ENCODE results near the gene HS3ST4.

HS3ST4 gene

DNA sequence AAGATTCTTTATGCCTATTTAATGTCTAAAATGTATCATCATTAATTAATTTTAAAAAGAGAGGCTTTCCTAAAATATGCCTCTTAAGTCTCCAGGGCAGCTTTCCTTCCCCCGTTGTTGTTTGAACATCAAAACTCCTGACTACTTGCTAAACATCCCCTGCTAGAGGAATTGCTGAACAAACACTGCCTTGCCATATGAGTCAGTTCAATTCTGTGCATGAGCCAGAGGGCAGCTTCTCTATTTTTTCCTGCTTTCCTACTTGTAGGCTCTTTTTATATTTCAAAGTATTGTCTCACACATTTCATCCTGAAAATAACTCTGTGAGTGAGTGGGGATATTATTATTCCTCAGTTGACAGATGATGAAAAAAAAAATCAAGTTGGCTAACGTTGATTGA, 143.4 kb downstream of the HS3ST4 start:
- Mint-ChIP-seq H3K4me1 (peaks cover 9% of the 10 kb centered on the region), H3K27ac (peak overlapping the region in 1 of 2 donors; percentile 65), H3K27me3 (peaks cover 40% of the 10 kb centered on the region), H3K4me3 (no peak overlapping the region), H3K9me3 (no peaks in the 10 kb centered on the region)
- ATAC-seq (no peak), DNase-seq (no peak)

DNA sequence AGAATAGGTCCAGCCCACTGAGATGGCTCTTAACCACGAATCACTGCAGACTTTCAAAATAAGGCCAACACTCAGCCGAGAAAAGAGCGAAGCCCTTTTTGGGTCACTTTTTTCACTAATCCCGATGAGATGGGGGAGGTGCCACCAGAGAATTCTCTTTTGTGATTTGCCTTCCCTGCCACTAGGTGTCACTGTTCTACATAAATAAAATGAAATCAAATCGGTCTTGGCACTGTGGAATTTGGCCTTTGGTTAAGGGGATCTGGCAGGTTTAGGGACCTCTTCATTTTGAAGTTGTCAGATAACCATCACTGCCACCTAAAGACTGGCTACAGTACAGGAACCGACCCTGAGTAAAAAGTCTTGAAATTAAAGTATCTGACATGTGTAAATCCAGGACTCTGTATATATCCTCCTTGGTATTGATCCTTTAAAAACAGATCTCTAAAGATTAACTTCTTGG, 147.0 kb downstream of the HS3ST4 start:
- no peak for ATAC-seq

DNA sequence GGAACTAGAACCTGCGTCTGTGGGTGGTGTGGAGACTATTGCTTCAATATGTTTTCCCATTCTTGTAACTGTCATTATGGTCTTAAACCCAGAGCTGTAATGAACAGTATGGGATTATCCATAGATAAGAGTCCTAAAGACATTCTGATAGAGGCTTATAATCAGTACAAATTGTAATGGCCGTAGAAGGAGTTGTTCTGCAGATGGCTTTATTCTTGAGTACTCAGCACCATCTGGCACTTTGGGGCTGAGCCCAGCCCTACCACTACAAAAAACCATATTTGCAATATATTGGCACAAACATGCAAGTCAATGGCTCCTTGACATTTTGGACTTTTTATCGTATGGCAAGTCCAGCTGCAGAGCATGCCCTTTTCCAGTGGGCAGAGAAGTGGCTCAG, 150.0 kb downstream of the HS3ST4 start:
- Mint-ChIP-seq H3K4me1 (peaks cover 5% of the 10 kb centered on the region), H3K27me3 (peaks cover 18% of the 10 kb centered on the region), H3K4me3 (no peak overlapping the region), H3K27ac (peak overlapping the region in 1 of 2 donors; percentile 19), H3K9me3 (no peaks in the 10 kb centered on the region)
- no peak for DNase-seq
- ATAC-seq = no peak

More for the DNA sequence above, 147.0 kb downstream of the HS3ST4 start:
- Mint-ChIP-seq H3K4me3 (no peak overlapping the region), H3K27ac (no peak overlapping the region), H3K9me3 (no peaks in the 10 kb centered on the region), H3K27me3 (peaks cover 27% of the 10 kb centered on the region), H3K4me1 (peaks cover 9% of the 10 kb centered on the region)
- DNase-seq = peak; percentile 23 to 24

DNA sequence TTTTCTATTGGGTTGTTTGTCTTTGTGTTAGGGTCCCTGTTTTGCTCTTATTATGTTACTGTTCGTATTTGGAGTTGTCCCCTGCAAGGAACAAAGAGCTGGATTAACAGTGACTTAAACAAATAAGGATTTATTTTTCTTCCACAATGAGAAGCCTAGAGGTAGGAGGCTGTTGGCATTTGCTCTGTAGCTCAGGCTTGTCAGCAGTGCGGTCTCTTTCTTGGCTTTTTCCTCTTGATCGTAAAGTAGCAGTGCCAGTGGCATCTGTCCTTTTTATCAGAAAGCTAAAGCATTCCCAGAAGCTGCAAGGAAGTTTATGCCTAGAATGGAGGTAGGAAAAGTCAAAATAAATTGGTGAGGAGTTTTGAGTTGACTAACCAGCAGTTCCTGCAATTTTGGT, 154.1 kb downstream of the HS3ST4 start:
- Mint-ChIP-seq H3K27ac (no peak overlapping the region), H3K9me3 (no peaks in the 10 kb centered on the region), H3K27me3 (peaks cover 7% of the 10 kb centered on the region), H3K4me3 (no peak overlapping the region), H3K4me1 (no peaks in the 10 kb centered on the region)
- no peak for DNase-seq
- no peak for ATAC-seq

DNA sequence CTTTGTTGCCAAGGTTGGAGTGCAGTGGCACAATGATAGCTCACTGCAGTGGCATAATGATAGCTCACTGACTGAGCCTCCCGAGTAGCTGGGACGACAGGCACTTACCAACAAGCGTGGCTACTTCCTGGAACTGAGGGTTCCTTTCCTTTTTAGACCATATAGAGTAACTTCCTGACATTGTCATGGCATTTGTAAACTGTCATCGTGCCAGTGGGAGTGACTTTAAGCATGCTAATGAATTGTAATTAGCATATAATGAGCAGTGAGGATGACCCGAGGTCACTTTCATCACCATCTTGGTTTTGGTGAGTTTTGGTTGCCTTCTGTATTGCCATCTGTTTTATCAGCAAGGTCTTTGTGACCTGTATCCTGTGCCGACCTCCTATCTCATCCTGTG, 162.4 kb downstream of the HS3ST4 start:
- Mint-ChIP-seq H3K27me3 (peaks cover 61% of the 10 kb centered on the region), H3K4me1 (no peaks in the 10 kb centered on the region), H3K27ac (peak overlapping the region in 1 of 2 donors; percentile 22)

DNA sequence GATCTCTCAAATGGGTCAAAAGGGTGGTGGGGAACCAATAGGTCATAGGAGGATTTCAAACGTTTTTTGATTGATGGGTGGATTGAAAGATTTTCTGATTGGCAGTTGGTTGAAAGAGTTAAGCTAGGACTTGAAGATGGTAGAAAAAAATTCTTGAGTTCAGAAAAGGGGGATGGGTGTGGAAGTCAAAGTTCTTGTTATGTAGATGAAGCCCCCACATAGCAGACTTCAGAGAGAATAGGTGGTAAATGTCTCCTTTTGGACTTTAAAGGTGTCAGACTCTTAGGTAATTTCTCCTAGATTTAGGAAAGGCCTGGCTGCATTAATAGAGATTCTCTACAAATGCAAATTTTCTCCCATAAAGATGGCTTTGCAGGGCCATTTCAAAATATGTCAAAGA, 163.3 kb downstream of the HS3ST4 start:
- DNase-seq = no peak
- H3K27me3 Mint-ChIP-seq = peaks cover 60% of the 10 kb centered on the region

More for the DNA sequence above, 162.4 kb downstream of the HS3ST4 start:
- ATAC-seq (no peak), DNase-seq (no peak)
- Mint-ChIP-seq H3K9me3 (peaks cover 4 to 7% of the 10 kb centered on the region in 2 donors), H3K4me3 (no peak overlapping the region)

DNA sequence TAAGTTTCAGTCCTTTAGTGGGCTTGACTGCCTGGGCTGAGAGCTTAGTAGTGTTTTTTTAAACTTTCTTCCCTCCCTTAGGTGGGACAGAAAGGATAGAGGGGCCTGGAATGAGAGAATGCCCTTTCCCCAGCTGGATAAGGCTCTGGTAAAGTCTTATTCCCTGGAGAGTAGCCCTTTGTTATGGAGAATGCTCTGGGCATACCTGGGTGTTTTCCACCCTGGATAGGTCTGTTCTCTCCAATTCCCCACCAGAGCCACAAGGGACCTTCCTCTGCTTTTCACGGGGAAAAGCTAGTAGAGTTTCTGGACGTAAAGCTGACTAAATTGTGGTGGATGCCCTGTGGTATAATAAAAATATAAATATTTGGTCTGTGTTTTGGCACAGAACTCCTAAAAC, 164.1 kb downstream of the HS3ST4 start:
- peaks cover 61% of the 10 kb centered on the region for H3K27me3 Mint-ChIP-seq
- no peak overlapping the region for H3K4me3 Mint-ChIP-seq
- peaks cover 4 to 7% of the 10 kb centered on the region in 2 donors for H3K9me3 Mint-ChIP-seq
- H3K27ac Mint-ChIP-seq = peak overlapping the region in 1 of 2 donors; percentile 67
- no peaks in the 10 kb centered on the region for H3K4me1 Mint-ChIP-seq
- DNase-seq (no peak), ATAC-seq (no peak)

More for the DNA sequence above, 163.3 kb downstream of the HS3ST4 start:
- ATAC-seq = no peak
- peaks cover 4 to 7% of the 10 kb centered on the region in 2 donors for H3K9me3 Mint-ChIP-seq
- no peak overlapping the region for H3K4me3 Mint-ChIP-seq
- no peaks in the 10 kb centered on the region for H3K4me1 Mint-ChIP-seq
- H3K27ac Mint-ChIP-seq = no peak overlapping the region

DNA sequence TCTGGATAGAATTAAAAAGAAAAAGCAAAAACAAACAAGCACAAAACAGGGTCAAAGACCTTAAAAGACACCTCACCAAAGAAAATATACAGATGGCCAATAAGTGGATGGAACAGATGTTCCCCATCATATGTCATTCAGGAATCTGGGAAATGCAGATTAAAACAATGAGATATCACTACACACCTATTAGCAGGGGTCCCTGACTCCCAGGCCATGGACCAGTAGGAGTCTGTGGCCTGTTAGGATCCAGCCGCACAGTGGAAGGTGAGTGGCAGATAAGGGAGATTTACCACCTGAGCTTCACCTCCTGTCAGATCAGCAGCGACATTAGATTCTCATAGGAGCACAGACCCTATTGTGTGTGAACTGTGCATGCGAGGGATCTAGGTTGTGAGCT, 167.9 kb downstream of the HS3ST4 start:
- DNase-seq (no peak), ATAC-seq (no peak)
- peaks cover 4 to 14% of the 10 kb centered on the region in 2 donors for H3K9me3 Mint-ChIP-seq
- H3K4me1 Mint-ChIP-seq = no peaks in the 10 kb centered on the region
- peaks cover 49% of the 10 kb centered on the region for H3K27me3 Mint-ChIP-seq
- H3K4me3 Mint-ChIP-seq = no peak overlapping the region
- H3K27ac Mint-ChIP-seq = no peak overlapping the region

DNA sequence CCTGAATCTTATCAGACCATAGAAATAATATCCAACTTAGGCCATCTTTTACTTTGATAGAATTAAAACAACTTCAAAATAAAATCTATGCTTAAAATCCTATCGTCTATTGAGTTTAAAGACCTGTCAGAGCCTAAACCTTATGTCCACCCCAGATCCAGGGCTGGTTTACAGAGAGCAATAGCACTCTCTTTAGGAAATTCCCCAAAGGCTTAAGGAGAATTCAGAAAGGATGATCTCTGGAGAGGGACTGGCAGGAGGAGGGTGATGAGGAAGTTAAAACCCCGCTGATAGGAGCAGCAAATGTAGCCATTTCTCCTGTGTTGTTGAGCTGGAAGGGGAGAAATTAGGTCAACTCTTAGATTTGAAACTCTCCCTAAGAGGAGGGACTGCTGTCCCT, 175.3 kb downstream of the HS3ST4 start:
- DNase-seq (no peak), ATAC-seq (no peak)
- Mint-ChIP-seq H3K4me1 (no peaks in the 10 kb centered on the region), H3K27me3 (peaks cover 15% of the 10 kb centered on the region), H3K27ac (no peak overlapping the region), H3K9me3 (peaks cover 0 to 7% of the 10 kb centered on the region in 2 donors), H3K4me3 (no peak overlapping the region)

DNA sequence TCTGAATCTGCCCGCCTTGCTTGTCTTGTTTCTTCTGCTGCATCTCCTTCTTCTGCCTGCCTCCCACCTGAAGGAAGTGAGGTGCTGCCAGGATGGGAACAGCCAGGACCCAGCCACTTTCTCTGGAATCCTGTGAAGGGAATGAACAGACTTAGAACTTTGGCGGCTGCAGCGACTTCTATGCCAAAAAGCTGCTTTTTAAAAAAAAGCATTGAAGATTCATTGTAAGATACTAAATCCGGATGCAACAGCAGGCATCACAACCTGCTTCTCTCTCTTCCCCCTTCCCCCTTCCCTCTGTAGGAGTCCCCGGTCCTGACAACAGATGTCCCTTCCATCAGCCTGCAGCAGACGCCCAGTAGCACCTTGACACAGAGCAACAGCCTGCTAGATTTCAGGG, 176.3 kb downstream of the HS3ST4 start:
- Mint-ChIP-seq H3K4me1 (no peaks in the 10 kb centered on the region), H3K4me3 (no peak overlapping the region), H3K9me3 (peaks cover 0 to 11% of the 10 kb centered on the region in 2 donors), H3K27me3 (peaks cover 15% of the 10 kb centered on the region), H3K27ac (no peak overlapping the region)
- ATAC-seq = no peak
- no peak for DNase-seq

DNA sequence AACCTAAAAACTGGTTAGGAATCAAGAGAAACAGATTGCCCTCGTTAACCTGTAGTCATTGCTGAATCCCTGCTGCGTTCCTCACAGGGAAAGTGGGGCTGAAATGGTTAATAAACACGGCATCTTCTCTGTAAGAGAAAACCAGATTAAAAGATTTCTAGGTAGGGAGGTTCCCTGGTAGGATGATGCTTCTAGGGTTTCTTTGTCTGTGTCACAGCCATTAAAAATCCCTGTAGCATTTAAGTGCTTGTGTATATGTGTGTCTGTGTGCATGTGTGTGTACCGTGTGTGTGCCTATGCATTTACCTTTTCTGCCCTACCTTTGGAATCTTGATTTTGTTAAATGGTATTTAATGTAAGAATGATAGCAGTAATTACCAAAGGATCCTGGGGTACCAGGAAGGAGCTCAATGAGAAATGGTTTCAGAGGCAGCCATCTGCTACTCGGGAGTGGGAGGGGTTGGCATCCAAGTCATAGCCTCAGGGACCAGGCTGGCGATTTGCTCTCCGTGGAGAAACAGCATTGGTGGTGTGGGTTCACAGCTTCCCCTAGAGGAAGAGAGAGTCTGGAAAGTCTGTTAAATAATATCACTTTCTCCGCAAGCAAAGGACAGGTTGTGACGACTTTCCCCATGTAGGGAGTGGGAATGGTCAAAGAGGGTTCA, 177.1 kb downstream of the HS3ST4 start:
- no peak overlapping the region for H3K27ac Mint-ChIP-seq
- H3K4me1 Mint-ChIP-seq = no peaks in the 10 kb centered on the region
- ATAC-seq = no peak

DNA sequence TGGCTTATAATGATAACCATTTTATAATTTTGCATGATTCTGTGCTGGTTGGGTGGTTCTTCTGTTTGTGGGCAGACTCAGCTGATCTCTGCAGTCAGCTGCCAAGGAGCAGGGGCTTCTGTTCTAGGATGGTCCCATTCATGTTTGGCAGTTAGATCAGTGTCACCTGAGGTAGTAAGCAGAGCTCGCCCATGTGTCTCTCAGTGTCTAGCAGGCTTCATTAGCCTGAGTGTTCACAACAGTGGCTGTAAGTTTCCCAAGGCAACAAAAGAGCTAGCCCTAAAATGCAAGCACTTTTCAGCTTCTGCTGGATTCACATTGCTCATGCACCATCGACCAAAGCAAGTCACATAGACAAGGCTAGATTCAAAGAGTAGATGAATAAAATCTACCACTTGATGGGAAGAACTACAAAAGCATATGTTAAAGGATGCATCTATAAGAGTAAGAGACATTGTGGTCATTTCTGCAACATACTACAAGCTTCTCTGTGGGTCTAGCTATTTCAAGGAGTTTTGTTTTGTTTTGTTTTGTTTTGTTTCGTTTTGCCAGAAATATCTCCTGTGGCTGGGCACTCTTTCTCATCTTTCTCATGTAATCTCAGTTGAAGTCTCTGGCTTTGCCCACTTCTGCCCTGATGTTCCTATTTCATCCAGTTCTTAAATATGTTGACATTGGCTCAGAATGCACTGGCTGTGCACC, 180.8 kb downstream of the HS3ST4 start:
- Mint-ChIP-seq H3K4me3 (no peak overlapping the region), H3K27me3 (peaks cover 15% of the 10 kb centered on the region), H3K4me1 (no peaks in the 10 kb centered on the region), H3K27ac (no peak overlapping the region), H3K9me3 (peaks cover 7 to 11% of the 10 kb centered on the region in 2 donors)
- ATAC-seq = no peak
- DNase-seq = no peak

More for the DNA sequence above, 177.1 kb downstream of the HS3ST4 start:
- H3K9me3 Mint-ChIP-seq = peaks cover 7 to 15% of the 10 kb centered on the region in 2 donors
- no peak overlapping the region for H3K4me3 Mint-ChIP-seq
- peaks cover 12% of the 10 kb centered on the region for H3K27me3 Mint-ChIP-seq
- DNase-seq = no peak

DNA sequence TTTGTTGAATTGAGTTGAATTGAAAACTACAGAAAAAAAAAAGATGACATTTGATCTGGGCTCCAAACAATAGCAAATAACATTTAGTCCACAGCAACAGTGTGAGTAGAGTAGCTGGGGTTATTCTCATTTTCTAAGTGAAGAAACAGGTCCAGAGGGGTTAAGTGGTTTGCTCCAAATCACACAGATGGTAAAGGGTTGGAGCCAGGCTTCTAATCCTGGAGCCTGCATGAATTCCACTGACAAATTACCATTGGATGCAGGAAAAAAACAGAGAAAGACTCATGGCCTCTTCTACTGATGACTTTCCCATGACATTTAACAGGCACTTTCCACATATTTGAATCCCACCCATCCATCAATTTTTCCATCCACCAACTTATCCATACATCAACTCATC, 182.4 kb downstream of the HS3ST4 start:
- ATAC-seq (no peak), DNase-seq (no peak)
- H3K27me3 Mint-ChIP-seq = peaks cover 19% of the 10 kb centered on the region
- H3K27ac Mint-ChIP-seq = no peak overlapping the region
- peaks cover 7 to 11% of the 10 kb centered on the region in 2 donors for H3K9me3 Mint-ChIP-seq
- no peaks in the 10 kb centered on the region for H3K4me1 Mint-ChIP-seq
- no peak overlapping the region for H3K4me3 Mint-ChIP-seq

DNA sequence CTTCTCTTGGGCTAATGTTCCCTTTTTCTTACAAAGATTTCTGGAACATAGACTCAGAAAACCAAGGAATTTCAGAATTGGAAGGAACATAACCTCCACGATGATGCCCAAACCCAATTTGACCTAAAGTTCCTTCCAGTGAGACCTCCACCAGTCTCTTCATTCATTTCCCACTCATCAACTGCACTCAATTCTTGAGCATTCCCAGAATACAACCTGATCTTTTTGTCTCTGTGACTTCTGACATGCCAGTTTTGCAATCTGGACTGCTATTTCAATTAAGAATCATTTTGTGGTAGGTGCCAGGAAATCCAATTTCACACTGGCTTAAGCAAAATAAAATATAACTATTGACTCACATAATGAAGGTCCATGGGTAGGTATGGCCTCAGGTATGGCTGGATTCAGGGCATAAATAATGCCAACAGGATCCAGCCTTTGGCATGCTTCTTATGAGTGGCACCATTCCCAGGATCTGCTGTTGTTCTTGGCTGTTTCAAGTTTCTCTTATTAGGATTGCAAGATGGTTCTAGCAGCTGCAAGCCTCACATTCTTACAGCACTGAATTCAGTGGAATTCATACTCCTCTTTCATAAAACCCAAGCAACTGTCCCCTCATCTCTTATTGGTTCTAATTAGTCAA, 184.3 kb downstream of the HS3ST4 start:
- Mint-ChIP-seq H3K4me3 (no peak overlapping the region), H3K27ac (no peak overlapping the region), H3K9me3 (peaks cover 7 to 11% of the 10 kb centered on the region in 2 donors), H3K4me1 (no peaks in the 10 kb centered on the region), H3K27me3 (peaks cover 19% of the 10 kb centered on the region)
- DNase-seq (no peak), ATAC-seq (no peak)

DNA sequence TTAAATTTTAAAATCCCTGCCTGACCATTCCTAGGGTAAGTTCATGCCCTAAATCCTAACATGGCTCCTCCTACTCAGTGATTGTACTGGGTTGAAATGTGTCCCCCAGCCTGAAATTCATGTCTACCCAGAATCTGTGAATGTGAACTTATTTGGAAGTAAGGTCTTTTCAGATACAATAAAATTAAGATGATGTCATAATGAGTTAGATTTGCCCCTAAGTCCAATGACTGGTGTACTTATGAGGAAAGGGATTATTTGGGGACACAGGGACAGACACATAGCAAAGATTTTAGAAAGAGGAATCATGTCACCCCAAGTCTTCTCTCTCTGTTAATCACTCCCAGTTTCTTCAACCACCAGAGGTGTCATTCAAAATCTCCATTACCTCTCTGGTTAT, 185.3 kb downstream of the HS3ST4 start:
- ATAC-seq (no peak), DNase-seq (no peak)
- peaks cover 28% of the 10 kb centered on the region for H3K27me3 Mint-ChIP-seq
- H3K27ac Mint-ChIP-seq = no peak overlapping the region
- no peak overlapping the region for H3K4me3 Mint-ChIP-seq
- peaks cover 7 to 11% of the 10 kb centered on the region in 2 donors for H3K9me3 Mint-ChIP-seq
- no peaks in the 10 kb centered on the region for H3K4me1 Mint-ChIP-seq

DNA sequence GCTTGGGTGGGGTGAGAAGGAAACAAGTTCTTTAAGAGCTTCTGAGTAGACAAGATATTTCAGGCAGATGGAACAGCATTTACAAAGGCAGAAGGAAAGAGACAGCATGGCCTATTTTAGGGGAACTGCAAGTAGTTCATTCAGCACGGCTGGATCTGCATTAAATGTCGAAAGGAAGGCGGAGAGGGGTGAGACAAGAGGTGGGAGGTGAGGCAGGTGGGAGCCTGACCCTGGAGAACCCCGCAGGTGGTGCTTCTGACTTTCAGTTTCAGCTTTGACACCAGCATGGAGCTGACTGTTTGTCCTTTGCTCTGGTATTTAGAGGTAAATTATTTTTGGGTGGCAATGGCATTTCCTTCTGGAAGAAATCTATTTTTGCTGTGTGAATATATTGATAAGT, 194.8 kb downstream of the HS3ST4 start:
- H3K27ac Mint-ChIP-seq = peak overlapping the region in 1 of 2 donors; percentile 11
- no peak overlapping the region for H3K4me3 Mint-ChIP-seq
- ATAC-seq (no peak), DNase-seq (no peak)
- H3K27me3 Mint-ChIP-seq = peaks cover 4% of the 10 kb centered on the region
- H3K9me3 Mint-ChIP-seq = peaks cover 14 to 23% of the 10 kb centered on the region in 2 donors
- H3K4me1 Mint-ChIP-seq = no peaks in the 10 kb centered on the region
